K562 treated with DMSO at 1 percent for 24 hours (cell line): Measurements from ENCODE around the gene MORC2. TPM values are rescaled to one million over a fixed set of nuclear protein-coding genes. Genes with fewer than 3 reads are reported as not detected.

Experiments used
- total RNA-seq: library from RNA; unstranded; fragments of 300-600 nt; gene quantifications from 2 replicates; pipeline ENCODE4 v1.2.3, GENCODE V29; 2022; ENCODE audit warnings: low read depth; ENCODE audit not compliant: insufficient read depth

Gene MORC2
- 17.2 and 17.7 TPM in 2 replicates for total RNA-seq

DNA sequence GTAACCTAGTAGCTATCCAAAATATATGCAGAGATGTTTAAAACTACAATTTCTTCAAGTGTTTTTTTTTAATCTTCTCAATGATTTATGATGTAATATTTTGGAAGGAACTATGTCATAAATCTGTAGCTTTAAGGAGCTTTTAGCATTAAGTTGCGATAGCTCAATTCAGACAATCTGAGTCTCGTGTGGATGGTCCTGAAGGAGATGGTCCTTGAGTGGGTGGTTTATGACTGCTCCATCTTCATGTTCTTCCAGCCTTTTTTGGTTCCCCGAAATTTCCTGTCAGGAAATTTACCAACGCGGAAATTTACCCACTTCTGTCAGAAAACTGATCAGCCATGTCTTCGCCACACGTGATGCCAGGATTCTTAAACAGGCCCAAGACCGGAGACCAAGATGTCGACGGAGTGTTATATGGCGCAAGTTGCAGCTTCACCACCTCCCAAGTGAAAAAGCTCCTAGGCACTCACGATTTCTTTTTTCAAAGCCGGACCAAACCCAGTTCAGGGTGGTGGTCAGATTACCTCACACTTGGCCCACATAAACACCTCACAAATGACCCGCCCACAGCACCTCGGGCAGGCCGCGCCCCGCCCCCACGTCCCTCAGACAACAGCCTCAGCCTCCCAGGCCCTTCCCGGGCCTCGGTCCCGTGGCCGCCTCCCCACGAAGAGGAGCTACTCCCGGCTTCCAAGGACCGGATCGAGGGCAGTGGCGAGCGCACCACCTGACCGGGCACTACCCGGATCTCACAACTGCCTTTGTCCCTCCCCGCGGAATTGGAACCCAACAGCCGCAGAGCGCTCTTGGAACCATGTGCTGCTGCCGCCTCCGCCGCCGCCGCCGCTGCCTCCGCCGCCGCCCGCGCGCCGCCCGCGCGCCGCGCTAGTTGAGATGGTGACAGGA is at the start of gene MORC2:
MORC2 (minus strand) TSS at position 760 of the 909 bp plus-strand sequence. CDS start 885 bp downstream, outside the sequence.

DNA sequence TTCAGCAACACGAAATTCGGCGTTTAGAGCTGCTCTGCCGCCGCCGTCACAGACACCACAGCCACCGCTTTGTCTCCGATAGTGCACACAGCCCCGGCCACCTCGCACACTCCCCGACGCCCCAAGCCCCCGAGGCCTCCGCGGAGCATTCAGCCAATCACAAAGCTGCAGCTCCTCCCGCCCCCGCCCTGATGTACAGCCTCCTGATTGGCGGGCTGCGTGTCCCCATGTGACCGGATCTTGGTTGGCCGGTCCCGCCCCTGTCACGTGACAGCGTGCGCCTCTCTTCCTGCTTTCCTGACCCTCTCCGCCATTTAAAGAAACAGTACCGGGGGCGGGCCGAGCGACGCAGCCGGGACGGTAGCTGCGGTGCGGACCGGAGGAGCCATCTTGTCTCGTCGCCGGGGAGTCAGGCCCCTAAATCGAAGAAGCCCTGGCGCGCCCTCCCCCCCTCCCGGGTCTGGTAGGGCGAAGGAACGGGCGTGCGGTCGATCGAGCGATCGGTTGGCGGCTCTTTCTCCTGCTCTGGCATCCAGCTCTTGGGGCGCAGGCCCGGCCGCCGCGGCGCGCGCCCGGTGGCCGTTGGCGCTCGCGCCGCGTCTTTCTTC is 454 bp upstream of the MORC2 start, which contains the start of gene TUG1:
TUG1 (plus strand) TSS at position 342 of the 608 bp plus-strand sequence.

Other genes with a start within 250 kb of the MORC2 start
- 27.6 and 32.9 TPM in 2 replicates for gene TUG1, start 491 bp upstream of the MORC2 start, total RNA-seq
- gene SMTN, start 112.5 kb upstream of the MORC2 start, total RNA-seq = 52.4 and 56.4 TPM in 2 replicates
- 86.9 and 99.0 TPM in 2 replicates for gene SELENOM, start 138.8 kb upstream of the MORC2 start, total RNA-seq
- gene INPP5J, start 154.2 kb upstream of the MORC2 start, total RNA-seq = 31.1 and 33.3 TPM in 2 replicates
- 0.45 and 0.64 TPM in 2 replicates for gene PLA2G3, start 171.7 kb upstream of the MORC2 start, total RNA-seq
- gene RNF185, start 191.4 kb upstream of the MORC2 start, total RNA-seq = 16.7 and 17.6 TPM in 2 replicates
- gene LIMK2, start 243.5 kb upstream of the MORC2 start, total RNA-seq = 11.4 and 12.0 TPM in 2 replicates